Memory B cell (primary cell): ENCODE data around the gene ABCF3.

Experiments used
- ATAC-seq: fragments of 150-1000 bp; cut with Tn5 transposase; 2 replicates; pipeline ENCODE4 v1.10.0; 2021; ENCODE audit warnings: low read depth, mild to moderate bottlenecking, moderate library complexity
- DNase-seq, 2 donors: peaks; one replicate each; pipeline ENCODE4 v3.0.0; 2022; ENCODE audit warnings: low spot score in 2 of 2
- H3K27ac Mint-ChIP-seq: one replicate; pipeline ENCODE4 v1.8.0; 2022; ENCODE audit warnings: mild to moderate bottlenecking, moderate library complexity, mixed read lengths
- H3K27me3 Mint-ChIP-seq: one replicate; pipeline ENCODE4 v1.8.0; 2022; ENCODE audit warnings: mixed read lengths
- H3K36me3 Mint-ChIP-seq: one replicate; pipeline ENCODE4 v1.8.0; 2022; ENCODE audit warnings: mild to moderate bottlenecking, mixed read lengths
- H3K4me1 Mint-ChIP-seq: one replicate; pipeline ENCODE4 v1.8.0; 2022; ENCODE audit warnings: mixed read lengths
- H3K4me3 Mint-ChIP-seq: one replicate; pipeline ENCODE4 v1.8.0; 2022; ENCODE audit warnings: mild to moderate bottlenecking, moderate library complexity, mixed read lengths
- H3K9me3 Mint-ChIP-seq: one replicate; pipeline ENCODE4 v1.8.0; 2022; ENCODE audit warnings: mixed read lengths

ABCF3 gene

GRCh38 chr3:184236033-184236410, 50.0 kb downstream of the ABCF3 start:
- Mint-ChIP-seq H3K4me1 (peaks cover 6% of the 10 kb centered on the region), H3K9me3 (peaks cover 2% of the 10 kb centered on the region), H3K4me3 (no peak overlapping the region), H3K36me3 (peaks cover 2% of the 10 kb centered on the region), H3K27ac (no peak overlapping the region), H3K27me3 (peaks cover 16% of the 10 kb centered on the region)
- no peak for ATAC-seq
- no peak for DNase-seq

- DNase-seq (no peak), ATAC-seq (no peak)
- Mint-ChIP-seq H3K4me3 (no peak overlapping the region), H3K4me1 (peaks cover 3% of the 10 kb centered on the region), H3K27ac (no peak overlapping the region), H3K9me3 (peaks cover 2% of the 10 kb centered on the region), H3K27me3 (peaks cover 11% of the 10 kb centered on the region), H3K36me3 (peaks cover 2% of the 10 kb centered on the region)
Observed at GRCh38 chr3:184236636-184237035, 50.6 kb downstream of the ABCF3 start.

GRCh38 chr3:184237211-184237610, 51.2 kb downstream of the ABCF3 start:
- peaks cover 10% of the 10 kb centered on the region for H3K27me3 Mint-ChIP-seq
- peaks cover 2% of the 10 kb centered on the region for H3K9me3 Mint-ChIP-seq
- ATAC-seq, result no peak
- no peak overlapping the region for H3K27ac Mint-ChIP-seq
- peaks cover 4% of the 10 kb centered on the region for H3K36me3 Mint-ChIP-seq
- peaks cover 3% of the 10 kb centered on the region for H3K4me1 Mint-ChIP-seq
- no peak for DNase-seq
- H3K4me3 Mint-ChIP-seq, result no peak overlapping the region

- peaks cover 3% of the 10 kb centered on the region for H3K4me1 Mint-ChIP-seq
- ATAC-seq, result no peak
- peaks cover 2% of the 10 kb centered on the region for H3K9me3 Mint-ChIP-seq
- H3K27ac Mint-ChIP-seq, result no peak overlapping the region
- H3K4me3 Mint-ChIP-seq, result no peak overlapping the region
- peaks cover 5% of the 10 kb centered on the region for H3K27me3 Mint-ChIP-seq
- no peak for DNase-seq
- peaks cover 10% of the 10 kb centered on the region for H3K36me3 Mint-ChIP-seq
Observed at GRCh38 chr3:184237807-184238206, 51.8 kb downstream of the ABCF3 start.

DNA sequence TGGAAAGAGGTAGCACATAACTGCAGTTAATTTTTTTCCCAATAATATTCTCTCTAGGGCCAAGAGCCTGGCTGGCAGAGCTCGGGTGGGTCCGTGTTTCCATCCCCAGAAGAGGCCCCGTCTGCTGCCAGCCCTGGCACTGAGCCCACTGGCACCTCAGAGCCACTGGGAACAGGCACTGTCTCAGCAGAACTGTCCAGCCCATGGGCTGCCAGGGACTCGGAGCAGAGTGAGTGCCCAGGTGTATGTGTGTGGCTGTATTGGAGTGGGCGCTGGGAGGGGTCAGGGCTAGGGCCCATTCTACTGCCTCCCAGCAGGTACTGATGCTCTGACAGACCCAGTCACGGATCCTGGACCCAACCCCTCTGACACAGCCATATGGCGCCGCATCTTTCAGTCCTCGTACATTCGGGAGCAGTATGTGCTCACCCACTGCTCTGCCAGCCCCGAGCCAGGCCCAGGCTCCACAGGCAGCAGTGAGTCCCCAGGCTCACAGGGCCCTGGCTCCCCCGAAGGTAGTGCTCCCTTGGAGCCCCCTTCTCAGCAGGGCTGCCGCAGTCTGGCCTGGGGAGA, 52.3 kb downstream of the ABCF3 start:
- no peak for ATAC-seq
- Mint-ChIP-seq H3K4me1 (peaks cover 3% of the 10 kb centered on the region), H3K27ac (no peak overlapping the region), H3K36me3 (peaks cover 11% of the 10 kb centered on the region), H3K27me3 (peaks cover 2% of the 10 kb centered on the region), H3K4me3 (no peak overlapping the region), H3K9me3 (peaks cover 2% of the 10 kb centered on the region)
- DNase-seq, result no peak

GRCh38 chr3:184239221-184239620, 53.2 kb downstream of the ABCF3 start:
- Mint-ChIP-seq H3K9me3 (peaks cover 2% of the 10 kb centered on the region), H3K27me3 (peaks cover 2% of the 10 kb centered on the region), H3K4me3 (no peak overlapping the region)

DNA sequence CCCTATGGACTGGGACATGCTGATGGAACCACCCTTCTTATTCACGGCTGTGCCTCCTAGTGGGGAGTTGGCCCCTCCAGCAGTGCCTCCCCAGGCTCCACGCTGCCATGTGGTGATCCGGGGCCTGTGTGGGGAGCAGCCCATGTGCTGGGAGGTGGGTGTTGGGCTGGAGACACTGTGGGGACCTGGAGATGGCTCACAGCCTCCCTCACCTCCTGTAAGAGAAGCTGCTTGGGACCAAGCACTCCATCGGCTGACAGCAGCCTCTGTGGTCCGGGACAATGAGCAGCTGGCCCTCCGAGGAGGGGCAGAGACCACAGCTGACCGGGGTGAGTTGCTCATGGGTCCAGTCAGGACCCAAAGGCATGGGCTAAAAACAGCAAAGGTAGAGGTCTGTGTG, 53.7 kb downstream of the ABCF3 start:
- no peak for ATAC-seq
- DNase-seq, result no peak
- H3K27ac Mint-ChIP-seq, result no peak overlapping the region
- peaks cover 19% of the 10 kb centered on the region for H3K36me3 Mint-ChIP-seq
- H3K9me3 Mint-ChIP-seq, result peaks cover 2% of the 10 kb centered on the region
- H3K4me1 Mint-ChIP-seq, result peaks cover 3% of the 10 kb centered on the region
- H3K27me3 Mint-ChIP-seq, result peaks cover 2% of the 10 kb centered on the region
- no peak overlapping the region for H3K4me3 Mint-ChIP-seq

More at GRCh38 chr3:184239221-184239620, 53.2 kb downstream of the ABCF3 start:
- no peak for ATAC-seq
- DNase-seq, result no peak
- Mint-ChIP-seq H3K27ac (no peak overlapping the region), H3K4me1 (peaks cover 3% of the 10 kb centered on the region), H3K36me3 (peaks cover 15% of the 10 kb centered on the region)

- Mint-ChIP-seq H3K27ac (no peak overlapping the region), H3K4me1 (peaks cover 3% of the 10 kb centered on the region), H3K36me3 (peaks cover 25% of the 10 kb centered on the region), H3K27me3 (peaks cover 2% of the 10 kb centered on the region), H3K4me3 (no peak overlapping the region), H3K9me3 (peaks cover 2% of the 10 kb centered on the region)
- DNase-seq (no peak), ATAC-seq (no peak)
Observed at GRCh38 chr3:184240384-184241140, 54.6 kb downstream of the ABCF3 start.

- H3K27me3 Mint-ChIP-seq, result peaks cover 2% of the 10 kb centered on the region
- H3K9me3 Mint-ChIP-seq, result peaks cover 2% of the 10 kb centered on the region
- no peak for ATAC-seq
- H3K36me3 Mint-ChIP-seq, result peaks cover 30% of the 10 kb centered on the region
- H3K4me3 Mint-ChIP-seq, result no peak overlapping the region
- no peak for DNase-seq
- H3K4me1 Mint-ChIP-seq, result peaks cover 7% of the 10 kb centered on the region
- no peak overlapping the region for H3K27ac Mint-ChIP-seq
Observed at GRCh38 chr3:184241141-184241446, 55.1 kb downstream of the ABCF3 start.

GRCh38 chr3:184241447-184242296, 55.7 kb downstream of the ABCF3 start:
- H3K4me1 Mint-ChIP-seq, result peaks cover 8% of the 10 kb centered on the region
- H3K27me3 Mint-ChIP-seq, result peaks cover 2% of the 10 kb centered on the region
- H3K9me3 Mint-ChIP-seq, result peaks cover 2% of the 10 kb centered on the region
- DNase-seq, result no peak
- H3K4me3 Mint-ChIP-seq, result peak overlapping the region; percentile 32
- H3K36me3 Mint-ChIP-seq, result peaks cover 30% of the 10 kb centered on the region
- H3K27ac Mint-ChIP-seq, result no peak overlapping the region
- peak; percentile 65 for ATAC-seq

GRCh38 chr3:184242297-184242685, 56.3 kb downstream of the ABCF3 start:
- Mint-ChIP-seq H3K4me1 (peaks cover 8% of the 10 kb centered on the region), H3K27me3 (peaks cover 2% of the 10 kb centered on the region), H3K27ac (no peak overlapping the region), H3K4me3 (no peak overlapping the region), H3K36me3 (peaks cover 30% of the 10 kb centered on the region), H3K9me3 (peaks cover 2% of the 10 kb centered on the region)
- DNase-seq (no peak), ATAC-seq (no peak)
